PFSK-1 (cell line): ENCODE measurements around the gene MFN2.

Experiments used
- FOXP2 ChIP-seq: optimal IDR thresholded peaks from 2 replicates; pipeline ENCODE3; 2011; ENCODE audit warnings: borderline replicate concordance, control low read depth, inconsistent platforms; ENCODE audit not compliant: insufficient read depth; ENCODE audit errors: extremely low read length, extremely low read depth
- POLR2AphosphoS5 ChIP-seq: IDR thresholded peaks from 2 replicates; pipeline ENCODE4 v1.6.1; 2012; ENCODE audit warnings: low read depth, mild to moderate bottlenecking, control low read depth, low read length, moderate library complexity
- SIN3A ChIP-seq: IDR thresholded peaks from 2 replicates; pipeline ENCODE4 v1.6.1; 2012; ENCODE audit warnings: mild to moderate bottlenecking, low read length, moderate library complexity, borderline replicate concordance; ENCODE audit not compliant: insufficient read depth
- TAF1 ChIP-seq: IDR thresholded peaks from 2 replicates; pipeline ENCODE4 v1.6.1; 2012; ENCODE audit warnings: low read length, control low read depth, borderline replicate concordance; ENCODE audit not compliant: insufficient read depth
- TF ChIP-seq, protein P1 (sequence below), 2 experiments: IDR thresholded peaks; 2 replicates each; pipeline versions ENCODE4 v1.6.1 to v1.8.0; 2011 to 2012; ENCODE audit warnings: low read depth in 2 of 2, low read length in 2 of 2, control low read depth in 1 of 2, inconsistent platforms in 1 of 2, mild to moderate bottlenecking in 1 of 2, moderate library complexity in 1 of 2; ENCODE audit not compliant: insufficient read depth in 1 of 2

DNA sequence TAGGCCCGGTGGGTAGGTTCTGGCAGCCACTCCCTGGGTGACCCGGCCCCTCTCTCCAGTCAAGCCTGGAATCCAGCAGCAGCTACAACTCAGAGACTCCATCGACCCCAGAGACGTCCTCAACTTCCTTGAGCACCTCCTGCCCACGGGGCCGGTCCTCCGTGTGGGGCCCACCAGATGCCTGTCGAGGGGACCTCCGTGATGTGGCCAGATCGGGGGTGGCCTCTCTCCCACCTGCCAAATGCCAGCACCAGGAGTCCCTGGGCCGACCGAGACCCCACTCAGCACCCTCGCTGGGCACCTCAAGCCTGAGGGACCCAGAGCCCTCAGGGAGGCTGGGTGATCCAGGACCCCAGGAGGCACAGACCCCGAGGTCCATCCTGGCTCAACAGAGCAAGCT is 41.8 kb downstream of the MFN2 start:
- TF ChIP-seq, protein P1, sequence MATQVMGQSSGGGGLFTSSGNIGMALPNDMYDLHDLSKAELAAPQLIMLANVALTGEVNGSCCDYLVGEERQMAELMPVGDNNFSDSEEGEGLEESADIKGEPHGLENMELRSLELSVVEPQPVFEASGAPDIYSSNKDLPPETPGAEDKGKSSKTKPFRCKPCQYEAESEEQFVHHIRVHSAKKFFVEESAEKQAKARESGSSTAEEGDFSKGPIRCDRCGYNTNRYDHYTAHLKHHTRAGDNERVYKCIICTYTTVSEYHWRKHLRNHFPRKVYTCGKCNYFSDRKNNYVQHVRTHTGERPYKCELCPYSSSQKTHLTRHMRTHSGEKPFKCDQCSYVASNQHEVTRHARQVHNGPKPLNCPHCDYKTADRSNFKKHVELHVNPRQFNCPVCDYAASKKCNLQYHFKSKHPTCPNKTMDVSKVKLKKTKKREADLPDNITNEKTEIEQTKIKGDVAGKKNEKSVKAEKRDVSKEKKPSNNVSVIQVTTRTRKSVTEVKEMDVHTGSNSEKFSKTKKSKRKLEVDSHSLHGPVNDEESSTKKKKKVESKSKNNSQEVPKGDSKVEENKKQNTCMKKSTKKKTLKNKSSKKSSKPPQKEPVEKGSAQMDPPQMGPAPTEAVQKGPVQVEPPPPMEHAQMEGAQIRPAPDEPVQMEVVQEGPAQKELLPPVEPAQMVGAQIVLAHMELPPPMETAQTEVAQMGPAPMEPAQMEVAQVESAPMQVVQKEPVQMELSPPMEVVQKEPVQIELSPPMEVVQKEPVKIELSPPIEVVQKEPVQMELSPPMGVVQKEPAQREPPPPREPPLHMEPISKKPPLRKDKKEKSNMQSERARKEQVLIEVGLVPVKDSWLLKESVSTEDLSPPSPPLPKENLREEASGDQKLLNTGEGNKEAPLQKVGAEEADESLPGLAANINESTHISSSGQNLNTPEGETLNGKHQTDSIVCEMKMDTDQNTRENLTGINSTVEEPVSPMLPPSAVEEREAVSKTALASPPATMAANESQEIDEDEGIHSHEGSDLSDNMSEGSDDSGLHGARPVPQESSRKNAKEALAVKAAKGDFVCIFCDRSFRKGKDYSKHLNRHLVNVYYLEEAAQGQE (IDR thresholded peaks at IDR 0.05; ENCODE audit: insufficient read depth in 1 of 2, low read depth in 2 of 2, low read length in 2 of 2) = no peak
- TF ChIP-seq SIN3A (no peak), POLR2AphosphoS5 (no peak), TAF1 (no peak), FOXP2 (no peak)
